ENCODE data around the gene ATE1. TPM values are rescaled to one million over a fixed set of nuclear protein-coding genes. Genes with fewer than 3 reads are reported as not detected.
A peak's percentile ranks its signal among the peaks of the same experiment; 100 is the strongest.
"Not testable (repeated sequence)": the region's sequence is repeated elsewhere in the genome, so short reads cannot be mapped to it uniquely, and the experiment has no call there.

Gene ATE1
- polyA plus RNA-seq, 1 experiment: 17.9 TPM

- no peak for DNase-seq (ENCODE audit: low read depth, low spot score)
- ChIA-PET CTCF (interaction anchor here (1.5 kb wide), 1 partner anchor 151 kb away, joined by 3 read pairs; no protein-coding TSS in a partner anchor), POLR2A (interaction anchor here (0.9 kb wide), 1 partner anchor 139 kb away, joined by 5 read pairs; no protein-coding TSS in a partner anchor)
- peaks cover 9% of the 10 kb centered on the region for H3K9me3 ChIP-seq (ENCODE audit: control insufficient read depth, insufficient read depth, low read length)
- H3K4me3 ChIP-seq (ENCODE audit: low read depth, low read length): peak overlapping the region; percentile 73
- H3K27me3 ChIP-seq (ENCODE audit: control insufficient read depth, insufficient read depth, low read length): no peaks in the 10 kb centered on the region
- TF ChIP-seq CTCF (IDR thresholded peaks at IDR 0.05; ENCODE audit: low read depth, low read length): no peak
- H3K27ac ChIP-seq (ENCODE audit: low read depth, low read length): peak overlapping the region; percentile 21
Measured at GRCh38 chr10:121974019-121974534, 46.2 kb upstream of the ATE1 start.

GRCh38 chr10:121969086-121969485 lies 41.3 kb upstream of the ATE1 start:
- CTCF ChIA-PET; H3K27me3 ChIP-seq (ENCODE audit: control insufficient read depth, insufficient read depth, low read length); H3K9me3 ChIP-seq (ENCODE audit: control insufficient read depth, insufficient read depth, low read length); H3K27ac ChIP-seq (ENCODE audit: low read depth, low read length); POLR2A ChIA-PET; H3K4me3 ChIP-seq (ENCODE audit: low read depth, low read length); DNase-seq (ENCODE audit: low read depth, low spot score): not testable (repeated sequence)

GRCh38 chr10:121965996-121966395 lies 38.2 kb upstream of the ATE1 start:
- Histone ChIP-seq H3K27ac (ENCODE audit: low read depth, low read length) (no peak overlapping the region), H3K27me3 (ENCODE audit: control insufficient read depth, insufficient read depth, low read length) (no peaks in the 10 kb centered on the region), H3K9me3 (ENCODE audit: control insufficient read depth, insufficient read depth, low read length) (no peaks in the 10 kb centered on the region), H3K4me3 (ENCODE audit: low read depth, low read length) (no peak overlapping the region)
- CTCF ChIA-PET: interaction anchor here (1.0 kb wide), 1 partner anchor 9 kb away, joined by 3 read pairs; no protein-coding TSS in a partner anchor
- no peak for TF ChIP-seq CTCF (IDR thresholded peaks at IDR 0.05; ENCODE audit: low read depth, low read length)
- DNase-seq (ENCODE audit: low read depth, low spot score): no peak
- POLR2A ChIA-PET: no interaction called here

DNA sequence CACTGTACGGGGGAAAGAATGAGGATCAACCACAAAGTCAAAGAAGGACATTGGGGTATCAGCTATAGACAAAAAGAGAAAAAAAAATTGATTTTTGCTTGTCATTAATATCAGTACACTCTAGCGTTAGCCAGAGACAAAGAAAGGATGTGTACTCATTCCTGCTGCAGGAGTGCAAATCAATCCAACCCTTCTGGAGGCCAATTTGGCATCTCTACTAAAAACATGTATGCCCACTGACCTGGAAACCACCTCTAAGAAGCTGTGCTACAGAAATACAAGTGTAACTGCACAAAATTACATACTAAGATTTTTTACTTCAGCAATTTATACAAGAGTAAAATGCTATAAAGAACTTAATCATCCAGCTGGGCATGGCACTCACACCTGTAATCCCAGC lies 33.6 kb upstream of the ATE1 start:
- ChIA-PET POLR2A (interaction anchor here (0.6 kb wide), 1 partner anchor 80 kb away, joined by 3 read pairs; no protein-coding TSS in a partner anchor), CTCF (interaction anchor here (0.7 kb wide), 2 partner anchors 306 to 346 kb away, joined by 4 read pairs; no protein-coding TSS in a partner anchor)
- no peaks in the 10 kb centered on the region for H3K9me3 ChIP-seq (ENCODE audit: control insufficient read depth, insufficient read depth, low read length)
- no peak for TF ChIP-seq CTCF (IDR thresholded peaks at IDR 0.05; ENCODE audit: low read depth, low read length)
- H3K27ac ChIP-seq (ENCODE audit: low read depth, low read length): no peak overlapping the region
- H3K27me3 ChIP-seq (ENCODE audit: control insufficient read depth, insufficient read depth, low read length): no peaks in the 10 kb centered on the region
- no peak for DNase-seq (ENCODE audit: low read depth, low spot score)
- no peak overlapping the region for H3K4me3 ChIP-seq (ENCODE audit: low read depth, low read length)

- TF ChIP-seq CTCF (IDR thresholded peaks at IDR 0.05; ENCODE audit: low read depth, low read length): no peak
- Histone ChIP-seq H3K9me3 (ENCODE audit: control insufficient read depth, insufficient read depth, low read length) (no peaks in the 10 kb centered on the region), H3K4me3 (ENCODE audit: low read depth, low read length) (no peak overlapping the region), H3K27ac (ENCODE audit: low read depth, low read length) (no peak overlapping the region), H3K27me3 (ENCODE audit: control insufficient read depth, insufficient read depth, low read length) (no peaks in the 10 kb centered on the region)
- DNase-seq (ENCODE audit: low read depth, low spot score): no peak
- POLR2A ChIA-PET: interaction anchor here (0.6 kb wide), 1 partner anchor 32 kb away, joined by 3 read pairs; the partner anchor contains the start of gene ATE1
- CTCF ChIA-PET: interaction anchor here (1.8 kb wide), 1 partner anchor 16 kb away, joined by 7 read pairs; the partner anchor contains the start of gene NSMCE4A
Measured at GRCh38 chr10:121959671-121960070, 31.8 kb upstream of the ATE1 start.
